Esophagus muscularis mucosa (tissue), 4 donors: Measurements from ENCODE around the gene FRS3. TPM values are rescaled to one million over a fixed set of nuclear protein-coding genes. Genes with fewer than 3 reads are reported as not detected.

Source experiments
- DNase-seq: peaks from one replicate; pipeline ENCODE4 v3.0.0-alpha.2; 2017; ENCODE audit errors: extremely low spot score
- H3K27ac ChIP-seq, 4 donors: fragments of 200-600 bp; sonication (generic); replicated peaks in 1 of 4; 1 replicate in 3 of 4; 2 replicates in 1 of 4; pipeline ENCODE4 v1.5.1; 2016 to 2019; ENCODE audit warnings: mild to moderate bottlenecking in 1 of 4
- H3K27me3 ChIP-seq, 4 donors: fragments of 200-600 bp; sonication (generic); one replicate each; pipeline versions ENCODE4 v1.5.1 to v1.6.0; 2016 to 2019
- H3K36me3 ChIP-seq, 4 donors: fragments of 200-600 bp; sonication (generic); one replicate each; pipeline ENCODE4 v1.5.1; 2016 to 2019
- H3K4me1 ChIP-seq, 4 donors: fragments of 200-600 bp; sonication (generic); one replicate each; pipeline ENCODE4 v1.5.1; 2016 to 2019
- H3K4me3 ChIP-seq, 4 donors: fragments of 200-600 bp; sonication (generic); 1 replicate in 2 of 4; 2 replicates in 2 of 4; pipeline ENCODE4 v1.5.1; 2016 to 2019; ENCODE audit warnings: mild to moderate bottlenecking in 4 of 4, moderate library complexity in 1 of 4
- H3K9me3 ChIP-seq, 4 donors: fragments of 200-600 bp; sonication (generic); 1 replicate in 3 of 4; 2 replicates in 1 of 4; pipeline ENCODE4 v1.5.1; 2016 to 2019
- EP300 ChIP-seq: sonication (generic); formaldehyde crosslinking; IDR thresholded peaks from one replicate; pipeline ENCODE4 v1.6.1; 2017; ENCODE audit warnings: antibody characterized with exemption
- POLR2A ChIP-seq: fragments of 450-650 bp; IDR thresholded peaks from one replicate; pipeline ENCODE4 v1.6.1; 2017; ENCODE audit warnings: antibody characterized with exemption, moderate library complexity, mild to moderate bottlenecking, low read depth
- POLR2AphosphoS5 ChIP-seq, 2 donors: sonication (generic); formaldehyde crosslinking; IDR thresholded peaks; one replicate each; pipeline ENCODE4 v1.6.1; 2017; ENCODE audit warnings: antibody characterized with exemption in 2 of 2
- WGBS: methylation state at CpG from one replicate; pipeline ENCODE4 v1.1.5; 2018; 5-methylcytosine and 5-hydroxymethylcytosine counted together
- intact Hi-C: fragments of 100-400 bp; cut with DNase I; formaldehyde crosslinking; loops from one replicate; pipeline ENCODE4 v1.15.1; 2023
- total RNA-seq, 4 donors: library from RNA; depleted of rRNA; stranded (reverse); fragments of >200 nt; gene quantifications; one replicate each; pipeline versions ENCODE4 v1.1.0 to v1.2.1, GENCODE V29; 2016
- TF ChIP-seq, protein P1 (sequence below), 3 experiments: fragments of 200-600 bp in 2 of 3; fragments of 450-650 bp in 1 of 3; sonication (generic) in 2 of 3; IDR thresholded peaks; one replicate each; pipeline ENCODE4 v1.5.1; 2017 to 2019; ENCODE audit warnings: antibody characterized with exemption in 3 of 3, mild to moderate bottlenecking in 2 of 3, moderate library complexity in 1 of 3

Gene FRS3
- total RNA-seq, 4 donors from 2014 or later = 5.0 to 9.9 (median 6.7) TPM

DNA sequence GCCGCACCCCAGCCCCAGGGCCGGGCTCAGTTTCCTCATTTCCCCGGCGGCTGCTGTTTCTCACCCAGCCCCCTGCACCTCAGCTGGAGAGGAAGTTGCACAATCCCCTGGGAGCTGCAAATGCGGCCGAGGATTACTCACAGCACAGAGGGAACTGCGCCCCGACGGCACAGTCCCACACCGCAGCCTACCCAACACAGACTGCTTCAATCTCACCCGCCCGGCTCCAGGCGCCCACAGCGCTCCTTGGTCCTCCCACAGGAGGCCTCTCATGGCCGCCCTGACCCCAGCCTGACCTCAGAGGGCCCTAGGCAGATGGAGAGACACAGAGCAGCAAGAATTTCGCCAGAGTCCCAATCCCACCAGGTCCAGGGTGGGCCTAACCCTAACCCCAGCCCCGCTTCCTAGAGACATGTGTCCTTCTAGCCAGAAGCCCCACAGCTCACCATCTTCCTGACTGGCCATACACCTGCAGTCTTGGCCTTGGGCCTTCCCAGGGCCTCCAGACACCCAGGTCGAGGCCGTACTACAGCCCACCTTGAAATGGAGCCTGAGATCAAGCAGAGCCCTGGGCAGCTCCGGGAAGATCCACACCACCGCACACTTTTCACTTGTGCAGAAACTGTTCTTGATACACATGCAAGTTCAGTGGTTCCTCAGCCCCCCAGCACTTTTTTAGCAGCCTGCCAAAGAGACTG lies 56.0 kb downstream of the FRS3 start:
- peak overlapping the region; percentile 28 to 55 (median 49) for H3K27ac ChIP-seq

DNA sequence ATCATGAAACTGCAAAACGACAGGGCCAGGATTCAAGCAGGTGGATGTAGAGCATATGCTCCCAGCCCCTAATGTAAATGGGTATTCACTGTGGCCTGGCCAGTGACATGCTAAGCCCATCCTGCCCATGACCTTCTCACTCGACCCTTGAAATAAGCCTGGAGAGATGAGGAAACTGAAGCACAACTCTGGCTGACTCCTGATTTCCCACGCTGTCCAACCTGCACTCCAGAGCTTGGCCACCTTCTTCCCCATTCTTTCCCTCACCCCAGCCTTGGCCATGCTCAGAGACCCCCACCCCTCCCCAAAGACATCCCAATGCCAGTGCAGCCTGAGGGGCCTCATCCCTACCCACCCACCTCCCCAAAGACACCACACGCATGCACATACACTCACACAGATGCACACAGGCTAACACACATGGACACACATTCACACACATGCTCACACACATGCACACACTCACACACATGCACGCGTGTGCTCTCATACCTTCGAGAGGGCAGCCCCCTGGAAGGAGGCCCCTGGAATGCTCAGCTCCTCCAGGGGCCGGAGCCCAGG lies 56.7 kb downstream of the FRS3 start:
- TF ChIP-seq, protein P1, sequence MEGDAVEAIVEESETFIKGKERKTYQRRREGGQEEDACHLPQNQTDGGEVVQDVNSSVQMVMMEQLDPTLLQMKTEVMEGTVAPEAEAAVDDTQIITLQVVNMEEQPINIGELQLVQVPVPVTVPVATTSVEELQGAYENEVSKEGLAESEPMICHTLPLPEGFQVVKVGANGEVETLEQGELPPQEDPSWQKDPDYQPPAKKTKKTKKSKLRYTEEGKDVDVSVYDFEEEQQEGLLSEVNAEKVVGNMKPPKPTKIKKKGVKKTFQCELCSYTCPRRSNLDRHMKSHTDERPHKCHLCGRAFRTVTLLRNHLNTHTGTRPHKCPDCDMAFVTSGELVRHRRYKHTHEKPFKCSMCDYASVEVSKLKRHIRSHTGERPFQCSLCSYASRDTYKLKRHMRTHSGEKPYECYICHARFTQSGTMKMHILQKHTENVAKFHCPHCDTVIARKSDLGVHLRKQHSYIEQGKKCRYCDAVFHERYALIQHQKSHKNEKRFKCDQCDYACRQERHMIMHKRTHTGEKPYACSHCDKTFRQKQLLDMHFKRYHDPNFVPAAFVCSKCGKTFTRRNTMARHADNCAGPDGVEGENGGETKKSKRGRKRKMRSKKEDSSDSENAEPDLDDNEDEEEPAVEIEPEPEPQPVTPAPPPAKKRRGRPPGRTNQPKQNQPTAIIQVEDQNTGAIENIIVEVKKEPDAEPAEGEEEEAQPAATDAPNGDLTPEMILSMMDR (IDR thresholded peaks at IDR 0.05) = no peak
- no peak for TF ChIP-seq EP300
- no peak for TF ChIP-seq POLR2A
- TF ChIP-seq POLR2AphosphoS5 (IDR thresholded peaks at IDR 0.05) = no peak
- Histone ChIP-seq H3K4me1 (peaks cover 64 to 92% (median 84%) of the 10 kb centered on the region in 4 donors), H3K27ac (peak overlapping the region in 1 of 4 donors; percentile 28), H3K9me3 (no peaks in the 10 kb centered on the region), H3K27me3 (no peaks in the 10 kb centered on the region), H3K4me3 (peak overlapping the region in 1 of 4 donors; percentile 21), H3K36me3 (peaks cover 0 to under 1% (median 0%) of the 10 kb centered on the region in 4 donors)
- DNase-seq = no peak
- WGBS = 58% methylated on average over 8 of the region's 8 CpGs
- intact Hi-C loops = no loop called here

More for the DNA sequence above, 56.0 kb downstream of the FRS3 start:
- intact Hi-C loops = no loop called here
- Histone ChIP-seq H3K9me3 (no peaks in the 10 kb centered on the region), H3K4me1 (peaks cover 65 to 96% (median 88%) of the 10 kb centered on the region in 4 donors), H3K4me3 (peak overlapping the region in 1 of 4 donors; percentile 21), H3K36me3 (peaks cover 0 to 6% (median 0%) of the 10 kb centered on the region in 4 donors), H3K27me3 (no peaks in the 10 kb centered on the region)
- 59% methylated on average over 9 of the region's 21 CpGs for WGBS
- DNase-seq = no peak
- no peak for TF ChIP-seq POLR2A
- no peak for TF ChIP-seq EP300
- peak in 1 of 2 donors; percentile 46 for TF ChIP-seq POLR2AphosphoS5 (IDR thresholded peaks at IDR 0.05)
- TF ChIP-seq, protein P1 (IDR thresholded peaks at IDR 0.05) = no peak

DNA sequence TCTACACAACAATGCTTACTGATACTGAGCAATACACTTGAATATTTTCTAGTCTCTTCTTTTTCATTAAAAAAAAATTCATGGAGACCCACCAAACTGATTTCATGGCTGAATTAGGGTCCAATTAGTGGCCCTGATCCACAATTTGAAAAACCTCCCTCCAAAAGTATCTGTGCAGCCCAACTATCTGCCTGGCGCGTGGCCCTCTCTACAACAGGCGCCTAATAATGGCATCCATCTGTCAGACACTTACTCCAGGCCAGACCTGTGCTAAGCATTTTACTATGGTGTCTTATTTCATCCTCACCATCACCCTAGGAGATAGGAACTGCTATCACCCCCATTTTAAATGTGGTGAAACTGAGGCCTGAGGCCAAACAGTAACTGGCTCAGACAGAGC lies 58.3 kb downstream of the FRS3 start:
- WGBS = 88% methylated on average over 3 of the region's 3 CpGs
- DNase-seq = no peak
- H3K27ac ChIP-seq = no peak overlapping the region
- no peak for TF ChIP-seq EP300
- TF ChIP-seq, protein P1 (IDR thresholded peaks at IDR 0.05) = no peak
- TF ChIP-seq POLR2AphosphoS5 (IDR thresholded peaks at IDR 0.05) = no peak
- no peak for TF ChIP-seq POLR2A
- intact Hi-C loops = no loop called here
- peaks cover 67 to 90% (median 83%) of the 10 kb centered on the region in 4 donors for H3K4me1 ChIP-seq
- H3K4me3 ChIP-seq = no peak overlapping the region
- H3K27me3 ChIP-seq = no peaks in the 10 kb centered on the region
- H3K36me3 ChIP-seq = no peaks in the 10 kb centered on the region
- no peaks in the 10 kb centered on the region for H3K9me3 ChIP-seq

DNA sequence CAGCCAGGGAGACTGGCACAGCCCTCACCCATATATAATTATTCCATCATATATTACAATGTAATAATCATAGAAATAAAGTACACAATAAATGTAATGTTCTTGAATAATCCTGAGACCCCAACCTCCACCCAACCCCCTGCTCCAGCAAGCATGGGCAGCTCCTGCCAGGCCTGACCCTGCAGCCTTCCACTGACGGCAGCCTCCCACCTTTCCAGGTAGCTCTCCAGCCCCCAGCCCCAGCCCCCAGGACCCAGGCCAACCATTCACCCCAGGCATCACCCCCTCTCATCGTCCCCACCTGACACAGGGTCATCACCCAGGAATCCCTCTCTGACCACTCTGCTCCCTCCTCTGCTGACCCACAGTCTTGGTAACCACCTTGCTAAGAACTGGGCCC lies 58.9 kb downstream of the FRS3 start:
- H3K36me3 ChIP-seq = no peaks in the 10 kb centered on the region
- H3K27ac ChIP-seq = no peak overlapping the region
- DNase-seq = no peak
- no peaks in the 10 kb centered on the region for H3K27me3 ChIP-seq
- H3K4me3 ChIP-seq = no peak overlapping the region
- 100% methylated on average over 2 of the region's 2 CpGs for WGBS
- intact Hi-C loops = no loop called here
- no peaks in the 10 kb centered on the region for H3K9me3 ChIP-seq
- peaks cover 71 to 93% (median 86%) of the 10 kb centered on the region in 4 donors for H3K4me1 ChIP-seq
- TF ChIP-seq EP300 (no peak), POLR2A (no peak), POLR2AphosphoS5 (IDR thresholded peaks at IDR 0.05) (no peak)
- TF ChIP-seq, protein P1 (IDR thresholded peaks at IDR 0.05) = no peak
